ENCODE data around the gene PPIC.
A peak's percentile ranks its signal among the peaks of the same experiment; 100 is the strongest.

The PPIC gene

GRCh38 chr5:123036391-123037103 is at the start of gene PPIC:
PPIC (minus strand) TSS chr5:123036725; CDS start chr5:123036625, 100 bp downstream.
- DNase-seq (ENCODE audit: low spot score), result peak; percentile 98

GRCh38 chr5:123085638-123086286 is 49.2 kb upstream of the PPIC start:
- no peak for DNase-seq (ENCODE audit: low spot score)

GRCh38 chr5:123084730-123085605 is 48.4 kb upstream of the PPIC start:
- no peak for DNase-seq (ENCODE audit: low spot score)

GRCh38 chr5:123083298-123083697 is 46.8 kb upstream of the PPIC start:
- DNase-seq (ENCODE audit: low spot score), result no peak

- DNase-seq (ENCODE audit: low spot score), result no peak
Measured at GRCh38 chr5:123080215-123080614, 43.7 kb upstream of the PPIC start.

- no peak for DNase-seq (ENCODE audit: low spot score)
Measured at GRCh38 chr5:123075521-123076163, 39.1 kb upstream of the PPIC start.

- DNase-seq (ENCODE audit: low spot score), result no peak
Measured at GRCh38 chr5:123068368-123068938, 31.9 kb upstream of the PPIC start.

GRCh38 chr5:123066016-123066415 is 29.5 kb upstream of the PPIC start:
- no peak for DNase-seq (ENCODE audit: low spot score)

GRCh38 chr5:123059455-123059854 is 22.9 kb upstream of the PPIC start:
- DNase-seq (ENCODE audit: low spot score), result no peak

GRCh38 chr5:123051206-123051605 is 14.7 kb upstream of the PPIC start:
- DNase-seq (ENCODE audit: low spot score), result no peak

- no peak for DNase-seq (ENCODE audit: low spot score)
Measured at GRCh38 chr5:123047706-123048105, 11.2 kb upstream of the PPIC start.

GRCh38 chr5:123046222-123046621 is 9.7 kb upstream of the PPIC start:
- DNase-seq (ENCODE audit: low spot score), result no peak

- DNase-seq (ENCODE audit: low spot score), result no peak
Measured at GRCh38 chr5:123044926-123045617, 8.5 kb upstream of the PPIC start.

GRCh38 chr5:123039673-123040072 is 3.1 kb upstream of the PPIC start:
- DNase-seq (ENCODE audit: low spot score), result no peak

GRCh38 chr5:123037104-123037418 is 536 bp upstream of the PPIC start:
- DNase-seq (ENCODE audit: low spot score), result no peak

- DNase-seq (ENCODE audit: low spot score), result peak; percentile 65
Measured at GRCh38 chr5:123035918-123036390, 571 bp downstream of the PPIC start.

- peak; percentile 57 for DNase-seq (ENCODE audit: low spot score)
Measured at GRCh38 chr5:123035360-123035917, 1.1 kb downstream of the PPIC start.

GRCh38 chr5:123033157-123033671 is 3.3 kb downstream of the PPIC start:
- DNase-seq (ENCODE audit: low spot score), result no peak

- no peak for DNase-seq (ENCODE audit: low spot score)
Measured at GRCh38 chr5:123028222-123028621, 8.3 kb downstream of the PPIC start.

- no peak for DNase-seq (ENCODE audit: low spot score)
Measured at GRCh38 chr5:123014689-123015088, 21.8 kb downstream of the PPIC start.

- no peak for DNase-seq (ENCODE audit: low spot score)
Measured at GRCh38 chr5:123012321-123012720, 24.2 kb downstream of the PPIC start.
